Effector memory CD4-positive, alpha-beta T cell (primary cell): Measurements from ENCODE around the gene UBAP2L.

ENCODE experiments used
- DNase-seq, 3 donors: peaks; one replicate each; pipeline ENCODE4 v3.0.0-alpha.2; 2020
- H3K27ac ChIP-seq: 2 replicates; pipeline ENCODE4 v1.7.0; 2013; ENCODE audit warnings: mild to moderate bottlenecking, low read length, moderate library complexity; ENCODE audit not compliant: insufficient read depth, poor library complexity, severe bottlenecking
- H3K27me3 ChIP-seq: replicated peaks from 2 replicates; pipeline ENCODE4 v1.7.0; 2013; ENCODE audit warnings: mild to moderate bottlenecking, low read length; ENCODE audit not compliant: insufficient read depth, control insufficient read depth, poor library complexity, severe bottlenecking
- H3K36me3 ChIP-seq: 2 replicates; pipeline ENCODE4 v1.7.0; 2013; ENCODE audit warnings: mild to moderate bottlenecking, low read length, moderate library complexity; ENCODE audit not compliant: control insufficient read depth, insufficient read depth
- H3K4me1 ChIP-seq: 2 replicates; pipeline ENCODE4 v1.7.0; 2013; ENCODE audit warnings: low read length, mild to moderate bottlenecking; ENCODE audit not compliant: control insufficient read depth, insufficient read depth, poor library complexity, severe bottlenecking
- H3K4me3 ChIP-seq: 2 replicates; pipeline ENCODE4 v1.7.0; 2013; ENCODE audit warnings: low read length, low read depth, mild to moderate bottlenecking; ENCODE audit not compliant: insufficient read depth, poor library complexity, severe bottlenecking
- H3K9me3 ChIP-seq: 2 replicates; pipeline ENCODE4 v1.7.0; 2013; ENCODE audit warnings: mild to moderate bottlenecking, low read length, moderate library complexity; ENCODE audit not compliant: control insufficient read depth

Gene UBAP2L

GRCh38 chr1:154182344-154183045, 38.3 kb upstream of the UBAP2L start:
- H3K4me1 ChIP-seq: peaks cover 46% of the 10 kb centered on the region
- no peaks in the 10 kb centered on the region for H3K36me3 ChIP-seq
- H3K27me3 ChIP-seq: no peaks in the 10 kb centered on the region
- H3K9me3 ChIP-seq: no peaks in the 10 kb centered on the region
- peak overlapping the region; percentile 83 for H3K4me3 ChIP-seq
- H3K27ac ChIP-seq: peak overlapping the region; percentile 88
- peak; percentile 54 to 64 (median 61) for DNase-seq

- Histone ChIP-seq H3K27ac (peak overlapping the region; percentile 88), H3K36me3 (no peaks in the 10 kb centered on the region), H3K4me3 (peak overlapping the region; percentile 83), H3K4me1 (peaks cover 38% of the 10 kb centered on the region), H3K27me3 (no peaks in the 10 kb centered on the region), H3K9me3 (no peaks in the 10 kb centered on the region)
- peak; percentile 86 to 93 (median 90) for DNase-seq
Observed at GRCh38 chr1:154183046-154183915, 37.5 kb upstream of the UBAP2L start.

- Histone ChIP-seq H3K36me3 (no peaks in the 10 kb centered on the region), H3K27ac (no peak overlapping the region), H3K9me3 (no peaks in the 10 kb centered on the region), H3K4me1 (peaks cover 10% of the 10 kb centered on the region), H3K27me3 (no peaks in the 10 kb centered on the region), H3K4me3 (no peak overlapping the region)
- peak; percentile 16 to 44 (median 38) for DNase-seq
Observed at GRCh38 chr1:154186177-154186576, 34.6 kb upstream of the UBAP2L start.

DNA sequence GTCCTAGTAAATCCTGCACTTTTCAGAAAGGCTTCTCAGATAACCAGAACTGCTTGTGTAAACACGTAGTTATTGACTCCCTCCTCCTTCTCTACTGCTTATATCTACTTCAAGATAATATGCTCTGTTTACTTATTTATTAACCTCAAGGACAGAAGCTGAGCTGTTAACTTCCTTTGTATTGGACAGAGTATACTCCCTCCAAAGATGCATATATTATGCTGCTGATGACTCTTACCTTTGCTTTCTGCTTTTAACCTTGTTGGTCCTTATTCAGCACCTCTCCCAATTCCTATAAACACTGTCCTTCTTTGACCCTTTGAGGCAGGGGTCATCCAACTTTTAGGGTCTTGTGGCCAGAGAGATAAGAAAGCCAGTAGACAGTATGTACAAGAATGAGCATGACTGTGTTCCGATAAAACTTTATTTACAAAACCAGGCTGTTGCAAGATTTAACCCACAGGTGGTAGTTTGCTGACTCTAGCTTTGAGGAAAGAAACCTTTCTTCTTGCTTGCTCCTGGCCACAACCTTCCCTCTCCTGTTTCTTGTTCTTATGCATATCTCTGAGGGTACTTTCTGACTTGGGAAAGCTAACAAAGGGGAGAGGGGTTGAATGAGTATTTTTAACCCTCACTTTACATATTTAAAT, 33.8 kb upstream of the UBAP2L start:
- H3K9me3 ChIP-seq: no peaks in the 10 kb centered on the region
- H3K36me3 ChIP-seq: no peaks in the 10 kb centered on the region
- DNase-seq: no peak
- H3K4me3 ChIP-seq: no peak overlapping the region
- no peak overlapping the region for H3K27ac ChIP-seq
- no peaks in the 10 kb centered on the region for H3K27me3 ChIP-seq
- H3K4me1 ChIP-seq: peaks cover 7% of the 10 kb centered on the region

GRCh38 chr1:154190550-154190949, 30.2 kb upstream of the UBAP2L start:
- no peaks in the 10 kb centered on the region for H3K9me3 ChIP-seq

DNA sequence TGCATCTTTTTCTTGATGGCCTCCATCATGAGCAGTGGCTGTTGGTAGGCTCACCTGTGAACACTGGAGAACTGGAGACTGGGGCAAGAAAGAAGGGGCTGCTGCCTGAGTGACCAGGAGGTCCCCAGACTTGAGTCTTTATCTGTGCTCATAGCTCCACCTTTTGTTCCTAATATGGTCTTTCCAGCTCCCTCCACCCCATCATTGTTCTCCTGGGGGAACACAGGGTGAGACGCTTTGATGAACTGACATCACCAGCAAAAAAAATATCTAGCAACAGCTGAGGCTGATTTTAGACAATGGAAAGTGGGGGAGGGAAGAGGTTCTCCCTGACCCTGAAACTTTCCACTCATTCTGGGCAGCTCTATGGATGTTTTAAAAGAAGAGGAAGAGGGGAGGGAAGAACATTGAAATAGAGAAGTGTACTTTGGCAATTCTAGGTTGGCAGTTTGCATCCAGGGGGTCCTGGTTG, 28.7 kb upstream of the UBAP2L start, which contains the start of gene TPM3:
Gene TPM3, minus strand, starts transcription at position 111 of the 472 bp plus-strand sequence. Its CDS starts 82 bp downstream, at position 29.
- H3K4me1 ChIP-seq: no peaks in the 10 kb centered on the region
- H3K27ac ChIP-seq: no peak within 1 kb of the TSS
- H3K27me3 ChIP-seq: no peaks in the 10 kb centered on the region
- DNase-seq: no peak
- H3K36me3 ChIP-seq: no peaks in the 10 kb centered on the region
- no peak within 1 kb of the TSS for H3K4me3 ChIP-seq
- no peaks in the 10 kb centered on the region for H3K9me3 ChIP-seq

More at GRCh38 chr1:154190550-154190949, 30.2 kb upstream of the UBAP2L start:
- no peaks in the 10 kb centered on the region for H3K27me3 ChIP-seq
- H3K4me1 ChIP-seq: no peaks in the 10 kb centered on the region
- no peak overlapping the region for H3K27ac ChIP-seq
- no peaks in the 10 kb centered on the region for H3K36me3 ChIP-seq
- no peak for DNase-seq
- no peak overlapping the region for H3K4me3 ChIP-seq

- no peak overlapping the region for H3K4me3 ChIP-seq
Observed at GRCh38 chr1:154192476-154192875, 28.3 kb upstream of the UBAP2L start.

GRCh38 chr1:154193821-154194220, 26.9 kb upstream of the UBAP2L start:
- Histone ChIP-seq H3K4me1 (no peaks in the 10 kb centered on the region), H3K27ac (no peak overlapping the region), H3K36me3 (no peaks in the 10 kb centered on the region), H3K4me3 (no peak overlapping the region), H3K27me3 (no peaks in the 10 kb centered on the region), H3K9me3 (no peaks in the 10 kb centered on the region)
- no peak for DNase-seq

More at GRCh38 chr1:154192476-154192875, 28.3 kb upstream of the UBAP2L start:
- H3K27ac ChIP-seq: no peak overlapping the region
- H3K36me3 ChIP-seq: no peaks in the 10 kb centered on the region
- H3K27me3 ChIP-seq: no peaks in the 10 kb centered on the region
- H3K4me1 ChIP-seq: no peaks in the 10 kb centered on the region
- H3K9me3 ChIP-seq: no peaks in the 10 kb centered on the region
- no peak for DNase-seq

DNA sequence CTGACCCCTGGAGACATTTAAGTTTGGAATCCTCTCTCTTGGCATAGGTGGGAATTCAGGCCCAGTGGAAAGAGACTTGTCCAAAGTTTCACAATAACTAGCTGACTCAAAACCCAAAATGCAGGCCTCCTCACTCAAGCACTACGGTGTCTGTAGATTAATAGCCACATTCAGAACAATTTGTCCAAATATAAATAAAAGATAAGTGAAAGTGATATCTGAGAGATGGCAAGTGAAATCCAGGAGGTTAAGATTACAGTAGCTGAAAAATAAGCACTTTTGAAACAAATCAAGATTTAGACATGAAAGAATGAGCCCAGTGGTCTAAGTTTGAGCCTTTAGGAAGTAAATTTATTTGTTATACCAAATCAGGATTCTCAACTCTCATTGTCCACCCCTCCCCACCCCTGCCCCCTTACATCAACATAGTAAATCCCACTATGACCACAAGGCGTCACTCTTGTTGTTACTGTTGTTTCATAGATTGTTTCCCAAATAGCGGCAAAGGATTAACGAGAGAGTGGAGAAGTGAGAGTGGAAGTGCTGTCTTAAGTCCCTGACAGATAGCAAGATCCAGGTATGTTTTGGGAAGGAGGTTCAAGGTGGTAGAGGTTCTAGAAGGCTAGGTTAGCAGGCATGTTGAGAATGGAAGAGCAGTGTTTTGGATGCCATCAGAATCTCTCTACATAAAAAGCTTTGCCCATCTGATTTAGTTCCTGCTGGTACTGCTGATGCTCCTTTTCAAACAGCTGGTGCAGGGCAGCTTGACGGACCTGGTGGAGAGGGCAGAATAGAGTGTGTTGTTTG, 21.8 kb upstream of the UBAP2L start:
- no peak overlapping the region for H3K4me3 ChIP-seq

More for the DNA sequence above, 21.8 kb upstream of the UBAP2L start:
- Histone ChIP-seq H3K9me3 (no peaks in the 10 kb centered on the region), H3K4me1 (no peaks in the 10 kb centered on the region), H3K36me3 (no peaks in the 10 kb centered on the region), H3K27ac (no peak overlapping the region), H3K27me3 (no peaks in the 10 kb centered on the region)
- peak in 2 of 3 donors; percentile 11 to 26 for DNase-seq
